IPS-15b (cell line): Measurements from ENCODE around the gene LENG9.

Experiments
- H3K27me3 ChIP-seq: one replicate; pipeline ENCODE4 v1.6.1; 2013; ENCODE audit warnings: low read length; ENCODE audit not compliant: control insufficient read depth, insufficient read depth
- H3K36me3 ChIP-seq: one replicate; pipeline ENCODE4 v1.6.1; 2013; ENCODE audit warnings: low read length; ENCODE audit not compliant: control insufficient read depth, insufficient read depth
- H3K4me1 ChIP-seq: one replicate; pipeline ENCODE4 v1.6.1; 2013; ENCODE audit warnings: mild to moderate bottlenecking, low read length; ENCODE audit not compliant: control insufficient read depth, insufficient read depth
- H3K4me3 ChIP-seq: one replicate; pipeline ENCODE4 v1.5.1; 2013; ENCODE audit warnings: low read depth, low read length
- H3K9ac ChIP-seq: one replicate; pipeline ENCODE4 v1.6.1; 2013; ENCODE audit warnings: low read depth, mild to moderate bottlenecking, low read length
- H3K9me3 ChIP-seq: one replicate; pipeline ENCODE4 v1.6.1; 2013; ENCODE audit warnings: mild to moderate bottlenecking, low read length; ENCODE audit not compliant: control insufficient read depth, insufficient read depth

The LENG9 gene

DNA sequence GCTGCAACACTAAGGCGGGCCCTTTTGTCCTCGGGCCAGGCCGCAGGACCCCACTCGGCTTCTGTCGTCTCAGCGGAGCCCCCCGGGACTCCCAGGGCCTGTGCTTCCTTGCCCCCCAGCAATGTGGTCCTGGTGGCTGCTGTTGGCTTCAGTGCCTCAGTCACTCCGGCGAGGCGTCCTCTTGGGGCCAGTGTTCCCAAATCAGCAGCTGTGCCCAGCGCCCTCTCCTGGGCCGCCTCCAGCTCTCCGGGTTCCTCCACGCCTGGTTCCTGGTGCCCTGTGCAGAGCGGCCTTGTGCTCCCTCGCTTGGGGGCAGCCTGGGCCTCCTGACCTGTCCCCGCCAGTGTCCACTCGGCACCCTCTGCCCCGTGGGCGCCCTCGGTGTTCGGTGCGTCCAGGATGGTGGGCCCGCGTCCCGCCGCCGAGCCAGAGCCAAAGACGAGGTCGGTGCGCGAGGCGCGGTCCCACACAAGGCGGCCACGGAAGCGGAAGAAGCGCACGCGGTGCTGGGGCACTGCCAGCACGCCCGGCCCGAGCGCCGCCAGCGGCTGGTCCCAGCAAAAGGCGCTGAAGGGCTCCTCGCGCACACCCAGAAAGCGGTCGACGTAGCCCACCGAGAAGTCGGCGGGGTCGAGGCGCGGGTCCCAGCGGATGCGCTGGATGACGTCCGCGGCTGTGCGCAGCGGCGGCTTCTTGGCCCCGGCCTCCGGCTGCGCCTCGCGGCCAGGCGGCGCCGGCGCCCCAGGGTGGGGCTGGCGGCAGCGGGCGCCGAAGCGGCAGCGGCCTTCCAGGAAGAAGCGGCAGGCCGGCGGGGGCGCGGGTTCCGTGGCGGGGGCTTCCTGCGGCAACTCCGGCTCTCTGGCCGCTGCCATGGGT is 685 bp downstream of the LENG9 start:
- Histone ChIP-seq H3K9me3 (no peaks in the 10 kb centered on the region), H3K4me1 (no peaks in the 10 kb centered on the region), H3K9ac (peak overlapping the region; percentile 56), H3K4me3 (peak overlapping the region; percentile 62), H3K27me3 (no peaks in the 10 kb centered on the region), H3K36me3 (peaks cover 45% of the 10 kb centered on the region)

DNA sequence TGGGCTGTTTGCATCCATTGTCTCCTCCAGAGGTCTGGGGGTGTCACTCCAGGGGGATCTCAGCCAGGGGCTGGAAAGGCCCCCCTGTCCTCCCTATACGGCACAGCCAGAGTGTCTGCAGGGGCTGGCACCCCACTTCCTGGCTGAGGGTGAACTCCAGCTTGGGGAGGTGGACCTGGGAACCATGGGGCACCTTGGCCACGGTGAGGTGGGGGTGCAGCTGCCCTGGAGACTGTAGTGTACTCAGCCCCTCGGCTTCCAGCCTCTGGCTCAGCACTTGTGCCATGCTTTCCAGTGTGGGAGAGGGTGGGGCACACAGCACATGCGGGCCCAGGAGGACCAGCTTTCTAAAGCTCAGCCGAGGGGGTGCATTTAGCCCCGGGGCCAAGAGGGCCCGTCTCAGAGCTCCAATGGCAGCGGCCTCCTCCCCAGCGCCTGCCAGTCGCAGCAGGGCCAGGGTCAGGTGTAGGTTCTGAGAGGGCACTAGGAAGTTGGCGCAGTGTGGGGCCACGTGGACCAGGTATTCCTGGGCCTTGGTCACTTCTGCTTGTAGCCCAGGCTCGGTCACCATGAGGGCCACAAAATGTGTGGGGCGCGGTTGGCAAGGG is 1.4 kb downstream of the LENG9 start:
- Histone ChIP-seq H3K4me3 (peak overlapping the region; percentile 62), H3K4me1 (no peaks in the 10 kb centered on the region), H3K9me3 (no peaks in the 10 kb centered on the region), H3K36me3 (peaks cover 52% of the 10 kb centered on the region), H3K27me3 (no peaks in the 10 kb centered on the region), H3K9ac (peak overlapping the region; percentile 56)

DNA sequence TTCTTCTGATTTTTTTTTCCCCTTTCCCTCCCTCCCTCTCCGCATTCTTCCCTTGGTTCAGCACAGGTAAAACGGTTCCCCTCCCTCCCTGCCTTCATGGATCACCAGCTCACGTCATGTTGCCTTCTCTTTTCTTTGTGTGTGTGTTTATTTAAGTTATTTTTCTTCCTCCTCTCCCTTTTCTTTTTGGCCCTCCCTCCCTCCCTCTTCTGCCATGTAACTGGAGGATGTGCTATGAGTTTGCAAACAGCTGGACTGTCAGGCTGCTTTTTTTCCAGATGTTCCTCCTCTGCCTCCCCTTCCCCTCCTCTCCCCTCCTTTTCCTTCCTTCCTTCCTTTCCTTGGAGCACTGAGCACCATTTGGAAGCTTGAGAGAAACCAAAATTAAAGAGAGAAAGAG is 2.0 kb downstream of the LENG9 start:
- peaks cover 57% of the 10 kb centered on the region for H3K36me3 ChIP-seq
- no peak overlapping the region for H3K4me3 ChIP-seq
- no peaks in the 10 kb centered on the region for H3K9me3 ChIP-seq
- H3K27me3 ChIP-seq = no peaks in the 10 kb centered on the region
- H3K9ac ChIP-seq = no peak overlapping the region
- H3K4me1 ChIP-seq = no peaks in the 10 kb centered on the region

DNA sequence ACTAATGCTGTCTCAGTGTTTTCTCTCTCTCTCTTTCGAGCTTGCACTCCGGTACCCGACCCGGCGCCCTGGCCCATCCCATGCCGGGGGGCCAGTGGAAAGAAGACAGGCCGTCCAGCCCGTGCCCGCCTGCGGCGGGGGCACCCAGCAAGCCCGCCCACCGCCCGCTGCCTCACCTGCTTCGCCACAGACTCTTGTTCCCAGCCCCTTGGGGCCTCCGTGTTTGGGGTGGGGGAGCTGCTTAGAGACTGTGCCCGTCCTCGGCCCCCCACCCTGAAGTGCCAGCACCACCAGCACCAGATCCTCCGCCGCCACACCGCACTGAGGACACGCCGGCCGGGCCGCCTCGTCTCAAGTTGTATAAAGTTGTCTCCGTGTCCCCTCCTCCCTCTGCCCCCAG is 2.4 kb downstream of the LENG9 start:
- H3K4me3 ChIP-seq = no peak overlapping the region
- H3K9ac ChIP-seq = no peak overlapping the region
- no peaks in the 10 kb centered on the region for H3K27me3 ChIP-seq
- H3K36me3 ChIP-seq = peaks cover 61% of the 10 kb centered on the region
- H3K9me3 ChIP-seq = no peaks in the 10 kb centered on the region
- H3K4me1 ChIP-seq = no peaks in the 10 kb centered on the region

DNA sequence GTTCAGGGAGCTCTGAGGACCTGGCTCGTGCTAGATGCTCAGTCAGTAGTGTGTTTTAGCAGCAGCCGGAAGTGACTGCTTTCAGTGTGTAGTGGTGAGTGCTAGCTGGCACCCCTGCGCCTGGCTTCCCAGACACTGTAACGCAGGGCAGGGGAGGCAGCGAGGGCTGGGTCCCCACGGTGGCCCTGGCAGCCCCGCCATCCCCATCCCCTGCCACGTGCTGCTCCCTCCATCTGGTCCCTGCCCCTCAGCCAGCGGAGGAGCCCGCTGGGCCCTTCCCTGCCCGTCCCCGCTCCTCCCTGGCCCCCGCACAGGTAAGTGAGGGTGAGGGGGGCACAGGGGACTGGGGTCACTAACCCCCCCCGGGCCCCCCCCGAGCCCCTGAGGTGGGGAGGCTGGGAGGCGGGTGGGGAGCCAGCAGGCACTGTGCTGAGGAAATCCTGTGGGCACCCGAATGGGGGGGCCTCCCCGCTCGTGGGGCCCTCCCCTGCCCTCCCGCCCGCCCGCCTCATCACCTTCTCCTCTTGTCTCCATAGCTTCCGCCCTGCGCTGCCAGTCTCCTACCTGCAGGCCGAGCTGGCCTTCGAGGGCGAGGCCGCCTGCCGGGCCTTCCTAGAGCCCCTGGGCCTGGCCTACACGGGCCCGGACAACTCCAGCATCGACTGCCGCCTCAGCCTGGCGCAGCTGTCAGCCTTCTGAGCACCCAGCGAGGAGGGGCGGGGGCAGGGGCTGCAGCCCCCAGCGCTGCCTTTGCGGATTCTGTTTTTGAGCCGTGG is 3.2 kb downstream of the LENG9 start:
- Histone ChIP-seq H3K4me1 (no peaks in the 10 kb centered on the region), H3K36me3 (peaks cover 69% of the 10 kb centered on the region), H3K9me3 (no peaks in the 10 kb centered on the region), H3K4me3 (no peak overlapping the region), H3K9ac (no peak overlapping the region), H3K27me3 (no peaks in the 10 kb centered on the region)

GRCh38 chr19:54459282-54460229 is 4.0 kb downstream of the LENG9 start:
- no peaks in the 10 kb centered on the region for H3K9me3 ChIP-seq
- no peak overlapping the region for H3K4me3 ChIP-seq
- H3K4me1 ChIP-seq = no peaks in the 10 kb centered on the region
- no peak overlapping the region for H3K9ac ChIP-seq
- peaks cover 77% of the 10 kb centered on the region for H3K36me3 ChIP-seq
- no peaks in the 10 kb centered on the region for H3K27me3 ChIP-seq

- H3K4me1 ChIP-seq = no peaks in the 10 kb centered on the region
- H3K27me3 ChIP-seq = no peaks in the 10 kb centered on the region
- no peaks in the 10 kb centered on the region for H3K9me3 ChIP-seq
- H3K9ac ChIP-seq = no peak overlapping the region
- peaks cover 85% of the 10 kb centered on the region for H3K36me3 ChIP-seq
- H3K4me3 ChIP-seq = no peak overlapping the region
Measured at GRCh38 chr19:54458648-54459281, 4.8 kb downstream of the LENG9 start.

GRCh38 chr19:54457773-54458647 is 5.6 kb downstream of the LENG9 start:
- Histone ChIP-seq H3K9ac (no peak overlapping the region), H3K9me3 (no peaks in the 10 kb centered on the region), H3K4me3 (no peak overlapping the region), H3K27me3 (no peaks in the 10 kb centered on the region), H3K4me1 (no peaks in the 10 kb centered on the region), H3K36me3 (peaks cover 93% of the 10 kb centered on the region)

GRCh38 chr19:54456423-54457373 is 6.9 kb downstream of the LENG9 start:
- Histone ChIP-seq H3K27me3 (no peaks in the 10 kb centered on the region), H3K36me3 (peaks cover 97% of the 10 kb centered on the region), H3K4me1 (no peaks in the 10 kb centered on the region), H3K4me3 (no peak overlapping the region), H3K9ac (no peak overlapping the region), H3K9me3 (no peaks in the 10 kb centered on the region)
